H9 (cell line): ENCODE results near the gene SPX. TPM values are rescaled to one million over a fixed set of nuclear protein-coding genes. Genes with fewer than 3 reads are reported as not detected.

ENCODE experiments used
- DNase-seq: peaks from one replicate; pipeline ENCODE4 v3.0.0-alpha.2; 2017
- H2AFZ ChIP-seq: one replicate; pipeline ENCODE4 v1.6.1; 2013; ENCODE audit warnings: mild to moderate bottlenecking, low read length, control low read depth, moderate library complexity
- H2AK5ac ChIP-seq: 2 replicates; pipeline ENCODE4 v1.6.1; 2013; ENCODE audit warnings: low read length, control low read depth, mixed read lengths; ENCODE audit not compliant: insufficient read length
- H2BK120ac ChIP-seq: one replicate; pipeline ENCODE4 v1.6.1; 2013; ENCODE audit warnings: low read depth, mild to moderate bottlenecking, low read length, control low read depth, inconsistent platforms; ENCODE audit not compliant: poor library complexity, severe bottlenecking
- H2BK12ac ChIP-seq: 2 replicates; pipeline ENCODE4 v1.6.1; 2013; ENCODE audit warnings: low read length, control low read depth, mixed read lengths, low read depth; ENCODE audit not compliant: insufficient read length
- H2BK15ac ChIP-seq: 2 replicates; pipeline ENCODE4 v1.6.1; 2013; ENCODE audit warnings: low read depth, low read length, control low read depth
- H2BK20ac ChIP-seq: one replicate; pipeline ENCODE4 v1.6.1; 2013; ENCODE audit warnings: low read depth, mild to moderate bottlenecking, low read length, control low read depth, inconsistent platforms; ENCODE audit not compliant: poor library complexity, severe bottlenecking
- H2BK5ac ChIP-seq: 2 replicates; pipeline ENCODE4 v1.6.1; 2013; ENCODE audit warnings: low read length, control low read depth, mixed read lengths; ENCODE audit not compliant: insufficient read length
- H3K14ac ChIP-seq: 2 replicates; pipeline ENCODE4 v1.6.1; 2013; ENCODE audit warnings: low read length, control low read depth; ENCODE audit not compliant: insufficient read depth
- H3K18ac ChIP-seq: 2 replicates; pipeline ENCODE4 v1.6.1; 2013; ENCODE audit warnings: low read depth, mild to moderate bottlenecking, mixed read lengths, low read length, control low read depth; ENCODE audit not compliant: insufficient read length
- H3K23ac ChIP-seq: 2 replicates; pipeline ENCODE4 v1.6.1; 2013; ENCODE audit warnings: low read length, control low read depth, mixed read lengths, low read depth; ENCODE audit not compliant: insufficient read length
- H3K23me2 ChIP-seq: 2 replicates; pipeline ENCODE4 v1.6.1; 2013; ENCODE audit warnings: low read depth, mild to moderate bottlenecking, mixed read lengths, low read length, control low read depth; ENCODE audit not compliant: insufficient read length, poor library complexity, severe bottlenecking
- H3K27ac ChIP-seq: 2 replicates; pipeline ENCODE4 v1.5.1; 2013; ENCODE audit warnings: low read length, control low read depth, mixed read lengths, low read depth; ENCODE audit not compliant: insufficient read length
- H3K27me3 ChIP-seq: 2 replicates; pipeline ENCODE4 v1.6.1; 2013; ENCODE audit warnings: low read length, control low read depth, inconsistent platforms; ENCODE audit not compliant: insufficient read depth
- H3K4ac ChIP-seq: 2 replicates; pipeline ENCODE4 v1.6.1; 2013; ENCODE audit warnings: low read depth, mild to moderate bottlenecking, control low read depth, inconsistent platforms, low read length, moderate library complexity
- H3K4me1 ChIP-seq: 2 replicates; pipeline ENCODE4 v1.6.1; 2013; ENCODE audit warnings: low read length, control low read depth, inconsistent platforms; ENCODE audit not compliant: insufficient read depth
- H3K4me2 ChIP-seq: 2 replicates; pipeline ENCODE4 v1.6.1; 2013; ENCODE audit warnings: low read length, control low read depth, mixed read lengths; ENCODE audit not compliant: insufficient read length, insufficient read depth
- H3K56ac ChIP-seq: 2 replicates; pipeline ENCODE4 v1.6.1; 2013; ENCODE audit warnings: low read depth, mild to moderate bottlenecking, mixed read lengths, low read length, control low read depth; ENCODE audit not compliant: insufficient read length
- H3K79me1 ChIP-seq: 2 replicates; pipeline ENCODE4 v1.6.1; 2013; ENCODE audit warnings: low read depth, mild to moderate bottlenecking, moderate library complexity, low read length, control low read depth, inconsistent platforms; ENCODE audit not compliant: insufficient read depth, poor library complexity, severe bottlenecking
- H3K79me2 ChIP-seq: 2 replicates; pipeline ENCODE4 v1.6.1; 2013; ENCODE audit warnings: low read length, control low read depth, inconsistent platforms; ENCODE audit not compliant: insufficient read depth
- H3K9ac ChIP-seq: 2 replicates; pipeline ENCODE4 v1.6.1; 2013; ENCODE audit warnings: low read length, control low read depth, mixed read lengths; ENCODE audit not compliant: insufficient read length; ENCODE audit errors: extremely low read depth
- H3K9me3 ChIP-seq: one replicate; pipeline ENCODE4 v1.6.1; 2013; ENCODE audit warnings: low read depth, low read length, inconsistent platforms; ENCODE audit not compliant: control insufficient read depth
- H3T11ph ChIP-seq: one replicate; pipeline ENCODE4 v1.6.1; 2013; ENCODE audit warnings: mild to moderate bottlenecking, low read length, control low read depth, inconsistent platforms
- H4K20me1 ChIP-seq: one replicate; pipeline ENCODE4 v1.6.1; 2013; ENCODE audit not compliant: control insufficient read depth, insufficient read length, insufficient read depth
- H4K5ac ChIP-seq: 2 replicates; pipeline ENCODE4 v1.6.1; 2013; ENCODE audit warnings: low read depth, mild to moderate bottlenecking, mixed read lengths, low read length, control low read depth; ENCODE audit not compliant: insufficient read length
- H4K8ac ChIP-seq: replicated peaks from 2 replicates; pipeline ENCODE4 v1.6.1; 2013; ENCODE audit warnings: low read length, control low read depth, mixed read lengths, low read depth; ENCODE audit not compliant: insufficient read length
- H4K91ac ChIP-seq: 2 replicates; pipeline ENCODE4 v1.6.1; 2013; ENCODE audit warnings: low read depth, mild to moderate bottlenecking, moderate library complexity, mixed read lengths, low read length, control low read depth; ENCODE audit not compliant: insufficient read length
- H3K27ac Mint-ChIP-seq, 3 experiments: 2 replicates in 2 of 3; 3 replicates in 1 of 3; pipeline ENCODE4 v1.8.0; 2020 to 2021; ENCODE audit warnings: mixed read lengths in 3 of 3, mild to moderate bottlenecking in 1 of 3, moderate library complexity in 1 of 3
- H3K27me3 Mint-ChIP-seq: 2 replicates; pipeline ENCODE4 v1.8.0; 2021; ENCODE audit warnings: low read depth, mild to moderate bottlenecking, moderate library complexity, mixed read lengths
- H3K36me3 Mint-ChIP-seq, 3 experiments: 2 replicates in 2 of 3; 3 replicates in 1 of 3; pipeline ENCODE4 v1.8.0; 2020 to 2021; ENCODE audit warnings: low read depth in 3 of 3, mixed read lengths in 3 of 3; ENCODE audit not compliant: insufficient read depth in 1 of 3
- H3K4me1 Mint-ChIP-seq, 2 experiments: 2 replicates each; pipeline ENCODE4 v1.8.0; 2020; ENCODE audit warnings: mixed read lengths in 2 of 2
- H3K4me3 Mint-ChIP-seq, 2 experiments: 2 replicates in 1 of 2; 3 replicates in 1 of 2; pipeline ENCODE4 v1.8.0; 2020 to 2021; ENCODE audit warnings: mild to moderate bottlenecking in 2 of 2, mixed read lengths in 2 of 2, moderate library complexity in 1 of 2
- H3K9me3 Mint-ChIP-seq, 2 experiments: 2 replicates in 1 of 2; 3 replicates in 1 of 2; pipeline ENCODE4 v1.8.0; 2020; ENCODE audit warnings: mild to moderate bottlenecking in 2 of 2, mixed read lengths in 2 of 2, moderate library complexity in 1 of 2
- CTCF ChIP-seq: fragments of 200-600 bp; sonication (generic); conservative IDR thresholded peaks from 3 replicates; pipeline ENCODE4 v1.8.0; 2021; ENCODE audit warnings: antibody characterized with exemption, mild to moderate bottlenecking
- WGBS: extraction: QIAGEN DNeasy Blood & Tissue Kit; methylation state at CpG from one replicate; pipeline ENCODE4 v1.1.7; 2013; ENCODE audit warnings: missing lambda C conversion rate, low lambda C conversion rate, mixed read lengths; ENCODE audit not compliant: insufficient read length; ENCODE audit errors: extremely low coverage; 5-methylcytosine and 5-hydroxymethylcytosine counted together
- total RNA-seq: library from RNA; stranded (reverse); gene quantifications from 2 replicates; pipeline ENCODE4 v1.2.1, GENCODE V29; 2021

Gene SPX
- total RNA-seq, 1 experiment from 2014 or later, result 0.35 TPM

- no peak overlapping the region for H2BK12ac ChIP-seq
- no peaks in the 10 kb centered on the region for H3K23me2 ChIP-seq
- no peak overlapping the region for H2BK20ac ChIP-seq
- no peaks in the 10 kb centered on the region for H3K4me1 Mint-ChIP-seq
- H3K9me3 ChIP-seq, result no peaks in the 10 kb centered on the region
- no peak overlapping the region for H3K9ac ChIP-seq
- DNase-seq, result no peak
- H3K4me3 Mint-ChIP-seq, result no peak overlapping the region
- H3K18ac ChIP-seq, result no peak overlapping the region
- H3K4me2 ChIP-seq, result no peak overlapping the region
- H3K27me3 Mint-ChIP-seq, result 0 out of 2 replicates have a peak, but pooled peaks cover 2% of the 10 kb centered on the region
- peaks cover 0 to 11% (median 0%) of the 10 kb centered on the region in 3 experiments; a peak in 5 of 7 replicates for H3K36me3 Mint-ChIP-seq
- H4K20me1 ChIP-seq, result no peaks in the 10 kb centered on the region
- no peaks in the 10 kb centered on the region for H3K27me3 ChIP-seq
- no peak for TF ChIP-seq CTCF
- no peak overlapping the region for H3K27ac ChIP-seq
- H2BK15ac ChIP-seq, result no peak overlapping the region
- no peak overlapping the region for H3K56ac ChIP-seq
- H3K4ac ChIP-seq, result no peak overlapping the region
- peaks cover 0 to 2% of the 10 kb centered on the region in 2 experiments; a peak in 1 of 5 replicates for H3K9me3 Mint-ChIP-seq
- H4K5ac ChIP-seq, result no peak overlapping the region
- no peak overlapping the region for H2AFZ ChIP-seq
- no peak overlapping the region for H4K91ac ChIP-seq
- H3K27ac Mint-ChIP-seq, result no peak overlapping the region
- no peaks in the 10 kb centered on the region for H3K79me1 ChIP-seq
- no peak overlapping the region for H2BK5ac ChIP-seq
- no peaks in the 10 kb centered on the region for H3K79me2 ChIP-seq
- no peak overlapping the region for H3K23ac ChIP-seq
- no peak overlapping the region for H4K8ac ChIP-seq
- H2BK120ac ChIP-seq, result no peak overlapping the region
- H3T11ph ChIP-seq, result no peak overlapping the region
- H3K14ac ChIP-seq, result no peak overlapping the region
- no CpG with 5 or more reads among the region's 3 CpGs for WGBS
- no peaks in the 10 kb centered on the region for H3K4me1 ChIP-seq
- no peak overlapping the region for H2AK5ac ChIP-seq
Measured at GRCh38 chr12:21518451-21518850, 7.6 kb upstream of the SPX start.
